ENCODE measurements around the gene PCDH17. TPM values are rescaled to one million over a fixed set of nuclear protein-coding genes. Genes with fewer than 3 reads are reported as not detected.

Gene PCDH17
- total RNA-seq, 1 experiment from 2014 or later: not detected

- H3K27me3 ChIP-seq: peaks cover 34% of the 10 kb centered on the region
- no peak for DNase-seq
- H3K9me3 ChIP-seq: no peaks in the 10 kb centered on the region
- no peak overlapping the region for H3K4me3 ChIP-seq
- no peaks in the 10 kb centered on the region for H3K36me3 ChIP-seq
Measured at GRCh38 chr13:57633141-57633949, 1.8 kb downstream of the PCDH17 start.

- Histone ChIP-seq H3K27me3 (peaks cover 31% of the 10 kb centered on the region), H3K9me3 (no peaks in the 10 kb centered on the region), H3K36me3 (no peaks in the 10 kb centered on the region), H3K4me3 (no peak overlapping the region)
- no peak for DNase-seq
Measured at GRCh38 chr13:57633950-57634838, 2.6 kb downstream of the PCDH17 start.

GRCh38 chr13:57634839-57635165 lies 3.3 kb downstream of the PCDH17 start:
- H3K9me3 ChIP-seq: no peaks in the 10 kb centered on the region
- H3K4me3 ChIP-seq: no peak overlapping the region
- DNase-seq: no peak
- no peaks in the 10 kb centered on the region for H3K36me3 ChIP-seq
- peaks cover 25% of the 10 kb centered on the region for H3K27me3 ChIP-seq

- H3K36me3 ChIP-seq: no peaks in the 10 kb centered on the region
- no peaks in the 10 kb centered on the region for H3K9me3 ChIP-seq
- no peak overlapping the region for H3K4me3 ChIP-seq
- DNase-seq: no peak
- peaks cover 18% of the 10 kb centered on the region for H3K27me3 ChIP-seq
Measured at GRCh38 chr13:57635541-57636085, 4.1 kb downstream of the PCDH17 start.

- DNase-seq: no peak
- no peaks in the 10 kb centered on the region for H3K36me3 ChIP-seq
- peaks cover 8% of the 10 kb centered on the region for H3K27me3 ChIP-seq
- no peaks in the 10 kb centered on the region for H3K9me3 ChIP-seq
- H3K4me3 ChIP-seq: no peak overlapping the region
Measured at GRCh38 chr13:57636816-57637215, 5.3 kb downstream of the PCDH17 start.

- Histone ChIP-seq H3K4me3 (no peak overlapping the region), H3K9me3 (no peaks in the 10 kb centered on the region), H3K36me3 (no peaks in the 10 kb centered on the region), H3K27me3 (peaks cover under 1% of the 10 kb centered on the region)
- DNase-seq: no peak
Measured at GRCh38 chr13:57637515-57637914, 6.0 kb downstream of the PCDH17 start.

DNA sequence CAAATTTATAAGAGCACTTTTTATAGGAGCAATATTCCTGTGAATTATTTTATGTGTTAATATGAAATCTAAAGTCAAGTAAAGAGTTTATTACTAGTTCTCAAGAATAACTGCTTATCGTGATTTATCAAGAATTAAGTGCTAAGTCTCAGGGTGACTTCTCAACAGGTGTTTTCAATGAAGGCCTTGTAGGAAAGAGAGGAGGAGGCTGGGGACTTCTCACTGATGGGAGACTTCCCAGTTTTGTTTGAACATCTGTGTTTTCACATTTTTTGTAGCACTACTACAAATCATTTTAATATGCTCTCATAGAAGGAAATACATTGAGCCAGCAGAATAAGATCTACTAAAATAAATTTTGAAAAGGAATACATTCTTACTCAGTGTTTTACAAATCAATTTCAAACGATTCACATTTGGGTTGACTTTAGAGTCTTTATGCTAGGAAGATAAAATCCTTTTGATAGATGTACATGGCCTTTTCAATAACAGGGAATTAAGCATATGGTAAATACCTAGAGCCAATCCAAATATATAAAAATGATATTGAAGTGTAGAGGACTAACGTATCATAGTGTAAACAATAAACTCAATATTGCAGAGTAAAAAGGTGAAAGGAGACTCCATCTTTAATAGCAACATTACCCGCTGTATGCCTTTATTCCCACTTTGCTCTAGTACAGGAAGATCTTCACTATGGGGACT lies 6.8 kb downstream of the PCDH17 start:
- no peaks in the 10 kb centered on the region for H3K27me3 ChIP-seq
- no peak overlapping the region for H3K4me3 ChIP-seq
- H3K36me3 ChIP-seq: no peaks in the 10 kb centered on the region
- DNase-seq: no peak
- H3K9me3 ChIP-seq: no peaks in the 10 kb centered on the region

- Histone ChIP-seq H3K9me3 (no peaks in the 10 kb centered on the region), H3K36me3 (no peaks in the 10 kb centered on the region), H3K4me3 (no peak overlapping the region), H3K27me3 (no peaks in the 10 kb centered on the region)
- DNase-seq: no peak
Measured at GRCh38 chr13:57640607-57641006, 9.1 kb downstream of the PCDH17 start.

DNA sequence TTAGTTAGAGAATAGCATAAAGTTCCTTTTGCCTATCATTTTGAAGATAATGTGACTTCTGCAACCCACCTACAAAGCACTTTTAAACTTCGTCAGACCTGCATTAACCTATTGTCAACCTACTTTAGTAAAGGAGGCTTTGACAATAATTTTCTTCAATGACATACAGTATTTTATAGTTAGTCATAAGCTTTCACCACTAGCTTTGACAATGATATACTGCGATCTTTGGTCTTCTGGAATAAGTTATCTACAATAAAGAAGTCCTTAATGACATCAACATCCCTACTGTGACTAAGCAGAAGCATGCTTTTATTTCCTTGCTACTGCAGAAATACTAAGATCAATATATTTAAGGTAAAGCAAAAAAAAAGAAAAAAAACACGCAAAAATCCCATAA lies 9.5 kb downstream of the PCDH17 start:
- DNase-seq: no peak
- H3K36me3 ChIP-seq: no peaks in the 10 kb centered on the region
- no peaks in the 10 kb centered on the region for H3K27me3 ChIP-seq
- H3K9me3 ChIP-seq: no peaks in the 10 kb centered on the region
- no peak overlapping the region for H3K4me3 ChIP-seq

DNA sequence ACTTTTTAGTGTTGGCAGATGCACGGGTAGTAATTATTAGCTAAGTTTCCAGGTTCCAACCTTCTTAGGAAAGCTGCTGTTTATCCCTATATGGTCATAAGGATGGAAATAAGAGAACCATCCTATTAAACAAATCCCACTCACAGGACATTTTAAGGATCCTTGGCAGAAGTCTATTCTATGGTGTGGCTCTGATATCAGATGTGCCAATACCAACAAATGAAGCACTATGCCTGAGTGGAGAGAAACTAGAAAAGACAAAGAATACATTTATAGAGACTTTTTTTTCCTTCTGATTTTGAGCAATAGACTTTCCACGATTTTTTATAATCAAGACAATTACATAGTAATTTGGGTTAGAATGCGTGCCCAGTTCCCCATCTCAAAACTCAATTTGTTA lies 12.6 kb downstream of the PCDH17 start:
- Histone ChIP-seq H3K4me3 (no peak overlapping the region), H3K36me3 (no peaks in the 10 kb centered on the region), H3K27me3 (no peaks in the 10 kb centered on the region), H3K9me3 (no peaks in the 10 kb centered on the region)
- no peak for DNase-seq

GRCh38 chr13:57653229-57653989 lies 21.9 kb downstream of the PCDH17 start:
- no peaks in the 10 kb centered on the region for H3K36me3 ChIP-seq

DNA sequence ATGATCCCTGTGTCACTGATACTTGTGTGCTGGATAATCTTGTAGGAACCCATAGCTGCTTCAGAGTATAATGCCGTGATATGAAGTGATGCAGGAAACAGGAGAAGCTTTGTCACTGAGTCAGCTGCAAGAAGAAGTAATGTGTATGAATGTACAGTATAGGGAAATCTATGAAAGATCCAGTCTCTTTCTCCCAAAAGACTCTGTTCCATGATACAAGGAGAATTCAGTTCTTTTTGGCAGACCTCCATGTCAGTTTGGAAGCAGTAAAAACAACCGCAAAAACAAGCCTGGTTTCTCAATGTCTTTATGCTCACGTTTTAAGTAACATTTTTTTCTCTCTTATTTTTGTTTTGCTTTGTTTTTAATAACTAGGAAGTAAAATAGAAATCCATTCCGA lies 33.9 kb downstream of the PCDH17 start:
- Histone ChIP-seq H3K36me3 (no peaks in the 10 kb centered on the region), H3K4me3 (no peak overlapping the region), H3K27me3 (no peaks in the 10 kb centered on the region; the same call in 1 of the 2 replicates), H3K9me3 (no peaks in the 10 kb centered on the region)
- DNase-seq: no peak

More at GRCh38 chr13:57653229-57653989, 21.9 kb downstream of the PCDH17 start:
- DNase-seq: no peak
- no peak overlapping the region for H3K4me3 ChIP-seq
- H3K9me3 ChIP-seq: no peaks in the 10 kb centered on the region
- H3K27me3 ChIP-seq: no peaks in the 10 kb centered on the region

DNA sequence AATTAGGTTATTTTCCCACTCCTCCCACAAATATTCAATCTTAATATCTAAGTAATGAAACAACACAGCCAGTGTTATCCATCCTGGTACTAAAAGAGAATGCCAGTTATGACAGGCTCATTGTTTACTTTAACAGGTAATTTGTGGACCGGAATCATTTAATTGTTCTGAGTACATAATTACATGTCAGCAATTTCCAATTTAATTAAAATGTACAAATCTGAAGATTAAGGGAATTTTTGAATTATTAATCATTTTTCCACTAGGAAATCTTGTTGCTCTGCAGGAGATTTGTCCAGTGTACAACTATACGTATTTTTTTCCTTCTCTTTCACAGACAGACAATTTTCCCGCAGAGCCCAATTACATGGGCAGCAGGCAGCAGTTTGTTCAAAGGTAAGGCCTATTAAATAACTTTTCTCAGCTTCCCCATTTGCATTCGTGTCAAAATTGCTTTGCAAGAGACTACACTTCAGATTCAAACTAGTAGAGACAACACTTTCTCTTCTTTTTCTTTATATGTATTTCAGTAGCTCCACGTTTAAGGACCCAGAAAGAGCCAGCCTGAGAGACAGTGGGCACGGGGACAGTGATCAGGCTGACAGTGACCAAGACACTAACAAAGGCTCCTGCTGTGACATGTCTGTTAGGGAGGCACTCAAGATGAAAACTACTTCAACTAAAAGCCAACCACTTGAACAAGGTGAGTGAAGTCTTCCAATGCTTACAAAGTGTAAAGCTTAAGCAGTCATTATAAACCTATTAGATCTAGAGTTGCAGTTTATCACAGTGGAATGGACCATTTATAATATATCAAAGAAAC lies 34.8 kb downstream of the PCDH17 start:
- H3K36me3 ChIP-seq: no peaks in the 10 kb centered on the region
- no peak overlapping the region for H3K4me3 ChIP-seq
- DNase-seq: no peak
- no peaks in the 10 kb centered on the region; the same call in 1 of the 2 replicates for H3K27me3 ChIP-seq
- H3K9me3 ChIP-seq: no peaks in the 10 kb centered on the region

DNA sequence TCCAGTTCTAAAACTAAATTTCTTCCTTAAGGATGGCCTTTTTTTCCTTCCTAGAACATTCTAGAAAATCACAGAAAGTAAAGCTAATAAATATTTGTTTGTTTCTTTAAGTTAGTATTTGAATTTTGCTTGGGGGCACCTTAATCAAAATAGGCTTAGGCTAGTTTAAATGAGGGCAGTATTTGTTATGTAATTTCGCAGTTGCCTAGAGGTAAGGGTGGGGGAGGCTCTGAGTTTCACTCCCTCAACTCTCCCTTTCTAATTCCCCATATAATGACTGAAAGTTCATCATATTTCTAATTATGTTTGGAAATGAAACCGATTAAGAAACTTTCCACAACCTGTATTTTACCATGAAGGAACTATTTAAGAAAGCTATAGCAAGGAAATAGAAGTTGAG lies 40.6 kb downstream of the PCDH17 start:
- H3K4me3 ChIP-seq: no peak overlapping the region
- no peaks in the 10 kb centered on the region for H3K36me3 ChIP-seq
- H3K9me3 ChIP-seq: no peaks in the 10 kb centered on the region
- no peak for DNase-seq
- no peaks in the 10 kb centered on the region for H3K27me3 ChIP-seq

DNA sequence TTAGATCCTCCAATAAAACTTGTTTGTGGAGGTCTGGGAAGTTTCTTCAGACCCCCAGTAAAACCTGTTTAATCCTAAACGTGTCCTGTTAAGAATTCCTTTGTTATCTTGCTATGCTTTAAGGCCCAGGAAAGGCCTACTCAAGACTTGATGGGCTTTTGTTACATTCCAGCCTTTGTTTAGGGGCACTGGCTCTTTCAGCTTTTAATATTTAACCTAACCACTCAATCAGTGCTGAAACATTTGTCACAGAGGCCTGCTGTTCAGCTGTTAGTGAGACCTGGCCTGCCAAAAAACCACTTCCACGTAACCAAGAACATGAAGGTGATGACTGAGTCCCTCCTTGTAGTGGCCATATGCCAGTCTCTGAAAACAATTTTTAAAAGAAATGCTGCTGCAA lies 41.7 kb downstream of the PCDH17 start:
- H3K36me3 ChIP-seq: no peaks in the 10 kb centered on the region
- H3K27me3 ChIP-seq: no peaks in the 10 kb centered on the region
- H3K4me3 ChIP-seq: no peak overlapping the region
- H3K9me3 ChIP-seq: no peaks in the 10 kb centered on the region
- DNase-seq: no peak
